Measurements from ENCODE around the gene ADIG.

ADIG gene

GRCh38 chr20:38604873-38605303, 23.9 kb downstream of the ADIG start:
- DNase-seq, result no peak

DNA sequence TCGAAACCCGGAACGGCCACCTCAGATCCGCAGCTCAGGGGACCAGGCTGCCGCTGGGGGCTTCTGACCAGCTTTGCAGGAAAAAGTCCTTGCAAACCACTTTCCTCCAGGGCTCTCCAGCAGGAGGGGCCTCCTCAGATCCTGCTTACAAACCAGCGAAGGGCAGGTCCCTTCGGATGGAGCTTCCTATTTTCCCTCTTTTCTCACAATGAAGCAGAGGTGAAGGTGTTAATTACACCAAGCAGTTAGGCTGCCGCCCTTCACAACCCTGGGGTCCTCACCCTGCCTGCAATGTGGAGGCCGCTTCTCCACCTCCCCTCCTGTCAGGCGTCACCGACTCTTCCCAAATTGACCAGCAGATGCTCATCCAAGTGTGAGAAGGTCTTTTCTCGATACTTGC, 26.4 kb downstream of the ADIG start:
- no peak for DNase-seq

DNA sequence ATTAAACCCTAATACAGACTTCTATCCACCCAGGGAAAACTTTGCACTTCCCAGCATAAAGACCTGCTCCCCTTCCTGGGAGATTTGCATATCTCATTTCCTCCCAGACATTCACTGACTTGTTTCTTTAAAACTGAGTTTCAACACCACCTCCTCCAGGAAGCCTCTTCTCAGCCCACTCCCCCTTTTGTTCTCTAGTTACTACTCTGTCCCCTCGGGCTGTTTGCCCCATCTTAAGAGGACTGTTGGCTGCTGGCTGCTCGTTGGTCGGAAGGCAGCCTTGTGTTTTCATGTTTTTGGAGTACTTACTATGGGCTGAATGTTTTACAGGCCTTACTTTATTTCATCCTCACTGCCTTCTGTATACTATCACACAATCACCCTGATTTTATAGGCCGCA, 27.2 kb downstream of the ADIG start:
- no peak for DNase-seq

DNA sequence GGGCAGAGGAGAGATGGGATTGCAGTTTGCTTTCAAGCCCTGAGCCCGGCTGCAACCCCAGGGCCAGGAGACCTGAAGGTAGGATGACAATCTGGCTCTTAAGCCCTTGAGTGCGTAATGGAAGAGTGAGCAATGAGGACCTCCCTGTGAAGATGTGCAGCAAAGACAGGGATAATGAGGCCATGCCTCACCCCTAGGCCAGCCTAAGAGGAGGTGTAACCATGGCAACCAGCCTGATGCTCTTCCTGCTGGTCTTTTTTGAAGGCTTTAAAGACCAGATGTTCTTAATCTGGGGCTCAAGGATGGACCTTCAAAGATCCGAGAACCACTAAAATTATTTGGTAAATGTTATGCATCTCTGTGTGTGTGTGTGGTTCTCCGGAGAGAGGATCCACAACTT, 28.8 kb downstream of the ADIG start:
- no peak for DNase-seq

DNA sequence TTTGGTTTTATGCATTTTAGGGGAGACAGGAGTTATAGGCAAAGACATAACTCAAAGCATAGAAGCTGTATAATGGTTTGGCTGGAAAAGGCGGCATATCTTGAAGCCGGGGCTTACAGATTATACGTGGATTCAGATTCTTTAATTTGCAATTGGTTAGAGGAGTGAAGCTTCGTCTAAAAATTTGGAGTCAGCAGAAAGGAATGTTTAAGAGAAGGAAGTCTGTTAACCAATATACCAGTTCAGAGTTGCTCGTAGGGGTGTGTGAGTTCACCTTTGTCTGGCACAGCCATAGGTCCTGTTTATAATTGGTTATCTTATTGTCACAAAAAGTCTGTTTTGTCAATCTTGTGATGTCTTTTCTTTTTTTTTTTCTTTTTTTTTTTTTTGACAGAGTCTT, 29.5 kb downstream of the ADIG start:
- no peak for DNase-seq

DNA sequence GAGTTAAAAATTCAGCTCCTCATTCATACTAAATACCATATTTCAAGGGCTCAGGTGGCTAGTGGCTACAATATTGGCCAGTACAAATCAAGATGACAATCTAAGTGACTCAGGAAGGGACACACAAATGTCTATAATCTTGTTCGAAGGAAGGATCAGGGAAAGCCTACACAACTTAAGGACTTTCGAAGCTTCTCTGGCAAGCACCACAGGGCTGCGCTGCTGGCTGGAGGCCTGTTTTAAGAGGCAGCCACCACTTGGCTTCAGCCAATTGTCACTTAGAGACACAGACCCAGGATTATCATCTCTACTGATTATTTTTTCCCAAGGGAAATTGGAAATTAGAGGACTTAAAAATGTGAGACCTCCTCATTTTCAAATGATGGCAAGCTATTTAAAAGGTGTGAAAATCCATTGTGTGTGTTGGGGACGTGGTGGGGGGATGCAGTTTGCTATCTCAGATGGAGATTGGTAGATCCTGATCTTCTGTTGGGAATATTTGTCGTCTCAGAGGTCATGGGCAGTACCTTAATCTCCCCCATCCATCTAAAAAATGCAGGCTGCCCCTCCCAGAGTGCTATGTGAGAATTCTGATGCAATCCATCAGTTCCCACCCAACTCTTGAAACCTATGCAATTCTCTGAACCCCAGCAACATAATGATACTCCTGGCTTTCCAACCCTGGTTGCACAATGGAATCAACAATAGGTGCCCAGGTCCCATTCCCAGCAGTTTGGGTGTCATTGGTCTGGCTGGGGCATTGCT, 31.9 kb downstream of the ADIG start:
- DNase-seq, result no peak

- DNase-seq, result no peak
These were observed 34.3 kb downstream of the ADIG start for GRCh38 chr20:38615283-38615682.

DNA sequence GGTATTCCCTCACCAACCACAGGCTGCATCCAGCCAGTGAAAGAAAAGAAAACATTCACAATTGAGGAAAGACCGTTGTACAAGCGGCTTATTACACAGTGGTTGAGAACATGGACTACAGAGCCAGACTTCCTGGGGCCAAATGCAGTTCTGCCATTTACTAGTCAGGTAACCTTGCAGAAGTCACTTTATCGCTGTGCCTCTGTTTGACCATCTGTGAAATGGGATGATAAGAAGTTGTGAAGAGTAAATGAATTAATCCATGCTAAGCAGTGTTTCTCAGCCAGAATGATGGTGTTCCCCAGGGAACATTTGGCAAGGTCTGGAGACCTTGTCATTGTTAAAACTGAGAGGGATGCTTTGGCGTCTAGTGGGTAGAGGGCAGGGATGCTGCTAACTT, 35.5 kb downstream of the ADIG start:
- DNase-seq, result no peak

GRCh38 chr20:38617011-38617829, 36.2 kb downstream of the ADIG start:
- DNase-seq, result no peak

- DNase-seq, result no peak
These were observed 36.8 kb downstream of the ADIG start for GRCh38 chr20:38617830-38618196.

DNA sequence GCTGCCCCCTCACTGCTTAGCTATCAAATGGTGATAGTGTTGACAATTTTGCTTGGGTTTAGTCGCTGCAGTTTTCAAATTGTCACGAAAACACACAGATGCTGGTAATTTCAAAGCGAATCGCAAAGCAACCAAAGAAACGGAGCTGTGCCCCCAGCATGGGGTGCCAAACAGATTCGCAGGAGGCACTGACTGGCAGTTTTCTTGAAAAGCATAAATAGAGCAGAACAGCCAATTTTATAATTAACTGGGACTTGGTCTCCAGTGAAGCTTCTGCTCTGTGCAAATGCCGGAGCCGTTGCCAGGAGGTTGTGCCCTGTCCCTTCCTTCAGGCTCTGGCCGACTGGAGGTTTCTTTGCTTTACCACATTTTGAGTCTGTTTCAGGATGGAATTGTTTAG, 39.4 kb downstream of the ADIG start:
- DNase-seq, result no peak

GRCh38 chr20:38623061-38623460, 42.1 kb downstream of the ADIG start:
- DNase-seq, result no peak

DNA sequence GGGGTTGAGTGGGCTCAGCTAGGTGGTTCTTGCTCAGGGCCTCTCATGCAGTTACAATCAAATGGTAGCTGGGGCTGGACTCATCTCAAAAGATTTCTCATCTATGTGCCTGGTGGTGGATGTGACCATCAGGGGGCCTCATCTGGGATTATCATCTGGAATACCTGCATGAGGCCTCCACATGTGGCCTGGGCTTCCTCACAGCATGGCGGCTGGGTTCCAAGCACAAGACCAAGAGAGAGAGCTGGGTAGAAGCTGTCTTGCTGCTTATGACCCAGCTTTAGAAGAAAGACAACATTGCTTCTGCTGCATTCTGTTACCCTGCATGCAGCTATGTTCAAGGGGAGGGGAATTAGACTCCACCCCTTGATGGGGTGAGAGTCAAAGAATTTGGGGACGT, 43.1 kb downstream of the ADIG start:
- no peak for DNase-seq

GRCh38 chr20:38625896-38626295, 44.9 kb downstream of the ADIG start:
- no peak for DNase-seq

DNA sequence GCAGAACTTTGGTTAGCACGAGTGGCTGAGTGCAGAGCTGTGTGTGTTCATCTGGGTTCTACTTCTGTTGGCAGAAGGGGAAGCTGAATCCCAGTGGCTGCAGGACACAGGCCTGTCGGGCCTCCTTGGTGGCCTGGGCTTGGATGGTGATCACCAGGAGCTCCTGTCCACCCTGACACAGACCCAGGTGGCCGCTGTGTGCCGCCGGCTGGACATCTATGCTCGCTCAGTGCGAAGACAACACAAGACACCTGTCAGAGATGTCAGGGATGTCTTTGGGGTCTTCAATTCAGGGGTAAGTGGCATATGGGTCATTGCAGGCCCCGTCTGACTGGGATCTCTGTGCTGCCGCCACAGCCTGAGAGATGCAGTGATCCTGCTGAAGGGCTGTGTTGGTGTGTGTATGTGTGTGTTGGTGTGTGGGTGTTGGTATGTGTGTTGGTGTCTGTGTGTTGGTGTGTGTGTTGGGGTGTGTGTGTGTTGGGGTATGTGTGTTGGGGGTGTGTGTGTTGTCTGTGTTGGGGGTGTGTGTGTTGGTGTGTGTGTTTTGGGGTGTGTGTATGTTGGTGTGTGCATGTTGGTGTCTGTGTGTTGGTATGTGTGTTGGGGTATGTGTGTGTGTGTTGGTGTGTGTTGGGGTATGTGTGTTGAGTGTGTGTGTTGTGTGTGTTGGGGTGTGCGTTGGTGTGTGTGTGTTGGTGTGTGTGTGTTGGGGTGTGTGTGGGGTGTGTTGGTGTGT, 46.1 kb downstream of the ADIG start:
- DNase-seq, result no peak

DNA sequence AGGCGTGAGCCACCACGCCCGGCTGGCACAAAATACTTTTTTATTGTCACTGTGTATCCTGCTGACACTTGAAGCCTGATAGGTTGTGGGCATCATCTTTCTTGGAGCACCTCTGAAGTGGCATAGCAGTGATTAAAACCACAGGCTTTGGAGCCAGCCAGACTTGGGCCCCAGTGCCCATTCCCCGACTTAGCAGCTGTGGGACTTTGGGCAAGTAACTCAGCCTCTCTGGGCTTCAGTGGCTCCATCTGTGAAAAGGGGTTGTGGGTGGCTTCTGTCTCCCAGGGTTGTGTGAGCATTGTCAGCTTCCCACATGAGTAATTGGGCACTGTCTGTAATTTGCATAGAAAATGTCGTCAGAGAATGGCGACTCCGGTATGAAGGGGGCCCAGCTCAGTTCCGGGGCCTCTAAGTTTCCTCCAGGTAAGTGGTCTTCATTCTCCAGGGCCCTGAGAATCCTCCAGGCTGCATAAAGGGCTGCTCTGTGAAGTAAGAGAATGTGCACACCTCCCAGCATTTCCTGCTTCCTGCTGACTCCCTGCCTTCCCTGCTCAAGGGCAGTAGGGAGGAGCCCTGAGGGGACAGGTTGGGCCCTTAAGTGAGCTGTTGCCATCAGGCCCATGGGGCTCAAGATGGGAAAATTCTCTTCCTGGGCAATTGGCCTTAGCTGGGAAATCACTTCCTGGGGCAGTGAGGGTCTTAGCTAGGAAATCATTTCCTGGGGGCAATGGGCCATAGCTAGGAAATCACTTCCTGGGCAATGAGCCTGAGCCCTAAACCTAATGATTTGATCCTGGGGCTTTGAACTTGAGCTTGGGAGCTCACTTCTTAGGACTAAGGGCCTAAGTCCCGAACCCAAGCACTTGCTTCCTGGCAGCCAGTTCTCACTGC, 47.8 kb downstream of the ADIG start:
- no peak for DNase-seq

DNA sequence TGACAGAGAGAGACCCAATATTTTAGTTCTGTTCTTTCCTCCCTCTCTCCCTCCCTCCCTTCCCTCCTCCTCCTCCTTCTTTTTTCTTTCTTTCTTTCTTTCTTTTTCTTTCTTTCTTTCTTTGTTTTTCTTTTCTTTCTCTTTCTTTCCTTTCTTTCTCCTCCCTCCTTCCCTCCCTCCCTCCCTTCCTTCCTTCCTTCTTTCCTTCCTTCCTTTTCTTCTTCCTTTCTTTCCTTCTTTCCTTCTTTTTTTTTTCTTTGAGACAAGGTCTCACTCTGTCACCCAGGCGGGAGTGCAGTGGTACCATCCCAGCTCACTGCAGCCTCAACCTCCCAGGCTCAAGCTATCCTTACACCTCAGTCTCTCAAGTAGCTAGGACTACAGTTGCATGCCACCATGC, 49.0 kb downstream of the ADIG start:
- no peak for DNase-seq

GRCh38 chr20:38630727-38631126, 49.7 kb downstream of the ADIG start:
- no peak for DNase-seq

- no peak for DNase-seq
These were observed 50.4 kb downstream of the ADIG start for GRCh38 chr20:38631155-38632022.

DNA sequence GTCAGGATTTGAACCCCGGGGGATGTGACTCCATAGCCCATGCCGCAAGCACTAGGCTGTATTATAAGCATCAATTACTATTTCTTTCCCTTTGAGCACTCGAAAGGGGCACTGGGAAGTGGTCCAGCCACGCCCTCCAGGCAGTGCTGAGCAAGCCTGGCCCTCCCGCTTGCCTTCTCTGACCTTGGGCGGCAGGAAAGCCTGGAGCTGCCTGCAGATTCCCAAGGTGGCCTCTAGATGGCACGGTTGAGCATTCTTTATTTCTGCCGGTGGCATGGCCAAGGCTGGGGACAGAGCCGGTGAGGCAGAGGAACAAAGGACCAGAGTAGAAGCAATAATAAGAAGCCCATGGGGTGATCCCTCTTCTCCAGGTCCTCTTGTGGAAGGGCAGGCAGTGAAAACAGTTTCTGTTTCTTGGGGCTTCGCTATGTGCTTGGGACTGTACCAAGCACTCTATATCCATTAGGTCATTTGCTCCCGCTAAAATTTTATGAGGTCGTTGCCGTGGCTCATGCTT, 52.6 kb downstream of the ADIG start:
- peak; percentile 27 for DNase-seq

DNA sequence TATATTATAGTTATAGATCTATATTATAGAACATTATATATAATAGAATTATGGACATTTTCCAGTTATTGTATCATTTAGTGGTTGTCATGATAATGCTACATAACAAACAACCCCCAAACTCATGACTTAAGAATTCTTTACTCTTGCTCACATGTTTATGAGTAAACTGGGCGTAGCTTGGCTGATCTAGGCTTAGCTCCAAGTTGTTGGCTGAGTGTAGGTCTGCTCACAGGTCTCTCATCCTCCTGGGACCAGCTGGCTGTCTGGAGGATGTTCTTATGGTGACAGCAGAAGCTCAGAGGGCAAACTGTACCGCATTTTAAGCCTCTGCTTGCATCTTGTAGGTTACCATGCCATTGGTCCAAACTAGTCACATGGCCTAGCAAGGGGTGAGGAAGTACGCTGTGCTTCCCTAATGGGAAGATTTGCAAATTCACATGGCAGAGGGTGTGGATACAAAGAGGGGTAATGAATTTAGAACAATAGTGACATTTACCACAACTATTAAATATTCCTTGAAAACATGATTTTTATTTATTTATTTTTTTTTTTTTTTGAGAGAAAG, 54.8 kb downstream of the ADIG start:
- DNase-seq, result no peak

Data from right hindlimb (tissue), 1 donor.